Activated B cell treated with CpG ODN at 0.5 μM for 24 hours (primary cell): ENCODE data around the gene PAPOLG. TPM values are rescaled to one million over a fixed set of nuclear protein-coding genes. Genes with fewer than 3 reads are reported as not detected.

ENCODE experiments used
- ATAC-seq: fragments of 200-7000 bp; cut with Tn5 transposase; one replicate; pipeline ENCODE4 v1.10.0; 2021; ENCODE audit warnings: low read depth, mild to moderate bottlenecking, moderate library complexity
- CTCF ChIA-PET: fragments of 350-600 bp; sonication (Branson Sonifier 250); formaldehyde crosslinking; loops from one replicate; lab custom pipeline; 2021; ENCODE audit warnings: antibody characterized with exemption; lab: Charles Lee
- POLR2A ChIA-PET: fragments of 350-600 bp; sonication (Branson Sonifier 250); formaldehyde crosslinking; loops from one replicate; lab custom pipeline; 2021; ENCODE audit warnings: antibody characterized with exemption; lab: Charles Lee
- DNase-seq: peaks from one replicate; pipeline ENCODE4 v3.0.0; 2022
- H3K27ac Mint-ChIP-seq: one replicate; pipeline ENCODE4 v1.8.0; 2020; ENCODE audit warnings: mixed read lengths
- H3K27me3 Mint-ChIP-seq: one replicate; pipeline ENCODE4 v1.8.0; 2021; ENCODE audit warnings: mixed read lengths
- H3K36me3 Mint-ChIP-seq: one replicate; pipeline ENCODE4 v1.8.0; 2021; ENCODE audit warnings: low read depth, mixed read lengths
- H3K4me1 Mint-ChIP-seq: one replicate; pipeline ENCODE4 v1.8.0; 2021; ENCODE audit warnings: mixed read lengths
- H3K4me3 Mint-ChIP-seq: one replicate; pipeline ENCODE4 v1.8.0; 2020; ENCODE audit warnings: mild to moderate bottlenecking, mixed read lengths
- H3K9me3 Mint-ChIP-seq: one replicate; pipeline ENCODE4 v1.8.0; 2020; ENCODE audit warnings: mixed read lengths
- CTCF ChIP-seq: fragments of 200-600 bp; IDR thresholded peaks from one replicate; pipeline ENCODE4 v1.8.0; 2022; ENCODE audit warnings: antibody characterized with exemption, mild to moderate bottlenecking
- intact Hi-C: fragments of 100-400 bp; cut with micrococcal nuclease; formaldehyde crosslinking; loops from one replicate; pipeline ENCODE4 v1.15.1; 2024
- total RNA-seq: library from RNA; stranded (reverse); gene quantifications from 2 replicates; pipeline ENCODE4 v1.2.3, GENCODE V29; 2022

PAPOLG gene
- 20.3 and 20.5 TPM in 2 replicates for total RNA-seq

GRCh38 chr2:60756097-60757087, at the start of gene PAPOLG:
TSS of gene PAPOLG (plus strand) at chr2:60756268. CDS start at chr2:60756479, 211 bp downstream.
- Mint-ChIP-seq H3K4me1 (peaks cover 29% of the 10 kb centered on the region), H3K27me3 (no peaks in the 10 kb centered on the region), H3K9me3 (no peaks in the 10 kb centered on the region), H3K27ac (peak within 1 kb of the TSS; percentile 99), H3K4me3 (peak within 1 kb of the TSS; percentile 100), H3K36me3 (peaks cover 27% of the 10 kb centered on the region)
- intact Hi-C loops = loop anchor here (1.0 to 5.0 kb wide), 7 partner anchors 49 to 1098 kb away; partner anchors contain the start of genes FAM161A and SANBR
- ATAC-seq (peak; percentile 100), DNase-seq (peak; percentile 96)
- CTCF ChIA-PET = interaction anchor here (1.0 to 1.4 kb wide), 2 partner anchors 9 to 49 kb away, joined by 3 read pairs; no protein-coding TSS in a partner anchor
- no peak for TF ChIP-seq CTCF
- POLR2A ChIA-PET = interaction anchor here (0.5 to 2.0 kb wide), 14 partner anchors 11 to 782 kb away, joined by 3 to 11 read pairs (median 5); partner anchors contain the start of genes PEX13, PUS10, REL and XPO1

DNA sequence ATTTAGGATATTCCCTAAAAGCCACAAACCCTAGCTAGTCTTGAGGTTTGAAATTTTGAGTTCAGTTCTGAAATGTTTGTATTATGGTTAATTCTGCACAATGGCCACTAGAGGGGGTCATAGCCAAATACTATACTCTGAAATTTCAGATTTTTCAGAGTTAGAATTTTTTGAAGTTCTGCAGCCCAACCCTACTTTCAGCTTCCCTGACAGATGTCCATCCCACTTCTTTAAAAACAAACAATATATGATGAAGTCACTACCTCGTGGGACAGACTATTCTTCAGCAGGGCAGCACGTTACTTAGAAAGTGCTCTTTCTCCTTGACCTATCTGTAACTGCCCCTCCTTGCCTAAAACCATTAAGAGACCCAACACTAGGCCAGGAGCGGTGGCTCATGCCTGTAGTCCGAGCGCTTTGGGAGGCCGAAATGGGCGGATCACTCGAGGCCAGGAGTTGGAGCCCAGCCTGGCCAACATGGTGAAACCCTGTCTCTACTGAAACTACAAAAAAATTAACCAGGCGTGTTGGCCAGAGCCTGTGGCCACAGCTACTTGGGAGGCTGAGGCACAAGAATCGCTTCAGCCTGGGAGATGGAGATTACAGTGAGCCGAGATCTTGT, 48.2 kb upstream of the PAPOLG start:
- no peak overlapping the region for H3K4me3 Mint-ChIP-seq
- no peaks in the 10 kb centered on the region for H3K9me3 Mint-ChIP-seq
- POLR2A ChIA-PET = interaction anchor here (0.6 kb wide), 1 partner anchor 289 kb away, joined by 8 read pairs; no protein-coding TSS in a partner anchor
- H3K36me3 Mint-ChIP-seq = no peaks in the 10 kb centered on the region
- ATAC-seq = peak; percentile 28
- no peak for TF ChIP-seq CTCF
- no peak for DNase-seq
- peaks cover 5% of the 10 kb centered on the region for H3K27me3 Mint-ChIP-seq
- CTCF ChIA-PET = interaction anchor here (0.7 to 4.5 kb wide), 7 partner anchors 11 to 291 kb away, joined by 3 to 34 read pairs (median 5); partner anchors contain the start of gene PAPOLG
- intact Hi-C loops = loop anchor here (1.0 to 10.0 kb wide), 4 partner anchors 48 to 507 kb away; partner anchors contain the start of gene PAPOLG
- H3K4me1 Mint-ChIP-seq = no peaks in the 10 kb centered on the region
- no peak overlapping the region for H3K27ac Mint-ChIP-seq

GRCh38 chr2:60708630-60709320, 47.3 kb upstream of the PAPOLG start:
- ChIA-PET CTCF (interaction anchor here (0.7 to 4.5 kb wide), 2 partner anchors 290 to 475 kb away, joined by 3 to 34 read pairs; no protein-coding TSS in a partner anchor), POLR2A (no interaction called here)
- Mint-ChIP-seq H3K4me1 (no peaks in the 10 kb centered on the region), H3K27ac (no peak overlapping the region), H3K9me3 (no peaks in the 10 kb centered on the region), H3K4me3 (no peak overlapping the region), H3K36me3 (no peaks in the 10 kb centered on the region), H3K27me3 (peaks cover 5% of the 10 kb centered on the region)
- no peak for DNase-seq
- ATAC-seq = no peak
- intact Hi-C loops = loop anchor here (10.0 kb wide), 1 partner anchor 506 kb away; no protein-coding TSS in a partner anchor
- no peak for TF ChIP-seq CTCF

- Mint-ChIP-seq H3K27ac (no peak overlapping the region), H3K4me3 (no peak overlapping the region), H3K9me3 (no peaks in the 10 kb centered on the region), H3K4me1 (no peaks in the 10 kb centered on the region), H3K27me3 (peaks cover 5% of the 10 kb centered on the region), H3K36me3 (no peaks in the 10 kb centered on the region)
- CTCF ChIA-PET = interaction anchor here (0.5 to 0.8 kb wide), 4 partner anchors 10 to 1200 kb away, joined by 3 read pairs; no protein-coding TSS in a partner anchor
- POLR2A ChIA-PET = no interaction called here
- no peak for TF ChIP-seq CTCF
- ATAC-seq (no peak), DNase-seq (no peak)
- intact Hi-C loops = no loop called here
Measured at GRCh38 chr2:60710707-60711106, 45.4 kb upstream of the PAPOLG start.
